Tibial nerve (tissue), 4 donors: ENCODE data around the gene NAP1L1.

Source experiments
- CTCF ChIP-seq, 5 experiments: fragments of 200-600 bp in 3 of 5; fragments of 450-650 bp in 2 of 5; sonication (generic) in 3 of 5; IDR thresholded peaks; one replicate each; pipeline ENCODE4 v1.5.1; 2016 to 2019; ENCODE audit warnings: antibody characterized with exemption in 5 of 5, mild to moderate bottlenecking in 3 of 5, moderate library complexity in 2 of 5
- EP300 ChIP-seq, 2 donors: sonication (generic); formaldehyde crosslinking; IDR thresholded peaks; one replicate each; pipeline ENCODE4 v1.6.1; 2017; ENCODE audit warnings: antibody characterized with exemption in 2 of 2, mild to moderate bottlenecking in 1 of 2
- POLR2A ChIP-seq, 2 donors: fragments of 450-650 bp; IDR thresholded peaks; one replicate each; pipeline ENCODE4 v1.6.1; 2017; ENCODE audit warnings: antibody characterized with exemption in 2 of 2, mild to moderate bottlenecking in 2 of 2, moderate library complexity in 2 of 2

- no peak for TF ChIP-seq CTCF (IDR thresholded peaks at IDR 0.05)
- no peak for TF ChIP-seq POLR2A (IDR thresholded peaks at IDR 0.05)
- TF ChIP-seq EP300 (IDR thresholded peaks at IDR 0.05), result no peak
Observed at GRCh38 chr12:76069339-76069738, 15.1 kb downstream of the NAP1L1 start.
